Duodenal mucosa (tissue), 2 donors: ENCODE measurements around the gene BRINP2.

ENCODE experiments used
- H3K27ac ChIP-seq: one replicate; pipeline ENCODE4 v1.7.0; 2013; ENCODE audit warnings: low read depth, low read length
- H3K27me3 ChIP-seq, 2 donors: one replicate each; pipeline ENCODE4 v1.7.0; 2013; ENCODE audit warnings: low read length in 2 of 2, control low read depth in 1 of 2; ENCODE audit not compliant: insufficient read depth in 2 of 2, control insufficient read depth in 1 of 2
- H3K36me3 ChIP-seq, 2 donors: one replicate each; pipeline ENCODE4 v1.7.0; 2013; ENCODE audit warnings: low read length in 2 of 2, control low read depth in 1 of 2; ENCODE audit not compliant: insufficient read depth in 2 of 2, control insufficient read depth in 1 of 2
- H3K4me1 ChIP-seq, 2 donors: one replicate each; pipeline ENCODE4 v1.7.0; 2013; ENCODE audit warnings: low read length in 2 of 2, control low read depth in 1 of 2; ENCODE audit not compliant: insufficient read depth in 2 of 2, control insufficient read depth in 1 of 2
- H3K4me3 ChIP-seq, 2 donors: one replicate each; pipeline ENCODE4 v1.7.0; 2013; ENCODE audit warnings: low read length in 2 of 2, low read depth in 1 of 2
- H3K9ac ChIP-seq, 2 donors: one replicate each; pipeline ENCODE4 v1.7.0; 2013; ENCODE audit warnings: low read length in 2 of 2, low read depth in 1 of 2
- H3K9me3 ChIP-seq, 2 donors: one replicate each; pipeline ENCODE4 v1.7.0; 2013; ENCODE audit warnings: low read length in 2 of 2, control low read depth in 1 of 2; ENCODE audit not compliant: control insufficient read depth in 1 of 2

Gene BRINP2

GRCh38 chr1:177170756-177171535 lies at the start of gene BRINP2:
BRINP2 (plus strand) TSS chr1:177170958; CDS start chr1:177229877, 58,919 bp downstream.
- peak within 1 kb of the TSS; percentile 35 to 38 for H3K4me3 ChIP-seq
- H3K9me3 ChIP-seq, result no peaks in the 10 kb centered on the region
- H3K27me3 ChIP-seq, result peaks cover 46 to 52% of the 10 kb centered on the region in 2 donors
- no peaks in the 10 kb centered on the region for H3K36me3 ChIP-seq
- H3K4me1 ChIP-seq, result peaks cover 0 to 3% of the 10 kb centered on the region in 2 donors
- no peak within 1 kb of the TSS for H3K27ac ChIP-seq
- no peak within 1 kb of the TSS for H3K9ac ChIP-seq

- no peaks in the 10 kb centered on the region for H3K27me3 ChIP-seq
- no peak overlapping the region for H3K9ac ChIP-seq
- no peak overlapping the region for H3K27ac ChIP-seq
- H3K9me3 ChIP-seq, result no peaks in the 10 kb centered on the region
- no peaks in the 10 kb centered on the region for H3K36me3 ChIP-seq
- H3K4me1 ChIP-seq, result no peaks in the 10 kb centered on the region
- no peak overlapping the region for H3K4me3 ChIP-seq
These were observed 48.1 kb upstream of the BRINP2 start for GRCh38 chr1:177122461-177123251.

- Histone ChIP-seq H3K9me3 (no peaks in the 10 kb centered on the region), H3K4me3 (no peak overlapping the region), H3K27ac (no peak overlapping the region), H3K27me3 (no peaks in the 10 kb centered on the region), H3K36me3 (no peaks in the 10 kb centered on the region), H3K9ac (no peak overlapping the region), H3K4me1 (no peaks in the 10 kb centered on the region)
These were observed 46.0 kb upstream of the BRINP2 start for GRCh38 chr1:177124577-177125278.

- Histone ChIP-seq H3K27ac (no peak overlapping the region), H3K9me3 (no peaks in the 10 kb centered on the region), H3K36me3 (no peaks in the 10 kb centered on the region), H3K4me1 (no peaks in the 10 kb centered on the region), H3K4me3 (no peak overlapping the region), H3K27me3 (no peaks in the 10 kb centered on the region), H3K9ac (no peak overlapping the region)
These were observed 44.5 kb upstream of the BRINP2 start for GRCh38 chr1:177126267-177126666.

- Histone ChIP-seq H3K36me3 (no peaks in the 10 kb centered on the region), H3K9me3 (no peaks in the 10 kb centered on the region), H3K9ac (no peak overlapping the region), H3K27me3 (no peaks in the 10 kb centered on the region), H3K4me3 (no peak overlapping the region), H3K4me1 (no peaks in the 10 kb centered on the region), H3K27ac (no peak overlapping the region)
These were observed 42.0 kb upstream of the BRINP2 start for GRCh38 chr1:177128665-177129281.

GRCh38 chr1:177130451-177130945 lies 40.3 kb upstream of the BRINP2 start:
- Histone ChIP-seq H3K27ac (no peak overlapping the region), H3K4me1 (no peaks in the 10 kb centered on the region), H3K27me3 (no peaks in the 10 kb centered on the region), H3K4me3 (no peak overlapping the region), H3K9ac (no peak overlapping the region), H3K36me3 (no peaks in the 10 kb centered on the region), H3K9me3 (no peaks in the 10 kb centered on the region)

GRCh38 chr1:177131723-177132122 lies 39.0 kb upstream of the BRINP2 start:
- H3K27ac ChIP-seq, result no peak overlapping the region

GRCh38 chr1:177132141-177132540 lies 38.6 kb upstream of the BRINP2 start:
- Histone ChIP-seq H3K9ac (no peak overlapping the region), H3K27ac (no peak overlapping the region), H3K27me3 (no peaks in the 10 kb centered on the region), H3K4me3 (no peak overlapping the region), H3K9me3 (no peaks in the 10 kb centered on the region), H3K4me1 (no peaks in the 10 kb centered on the region), H3K36me3 (no peaks in the 10 kb centered on the region)

More at GRCh38 chr1:177131723-177132122, 39.0 kb upstream of the BRINP2 start:
- no peak overlapping the region for H3K9ac ChIP-seq
- no peak overlapping the region for H3K4me3 ChIP-seq
- no peaks in the 10 kb centered on the region for H3K9me3 ChIP-seq
- no peaks in the 10 kb centered on the region for H3K36me3 ChIP-seq
- H3K27me3 ChIP-seq, result no peaks in the 10 kb centered on the region
- no peaks in the 10 kb centered on the region for H3K4me1 ChIP-seq

- Histone ChIP-seq H3K9me3 (no peaks in the 10 kb centered on the region), H3K4me3 (no peak overlapping the region), H3K27ac (no peak overlapping the region), H3K4me1 (no peaks in the 10 kb centered on the region), H3K9ac (no peak overlapping the region), H3K27me3 (no peaks in the 10 kb centered on the region), H3K36me3 (no peaks in the 10 kb centered on the region)
These were observed 36.7 kb upstream of the BRINP2 start for GRCh38 chr1:177133977-177134538.
